Endothelial cell of umbilical vein (primary cell): Measurements from ENCODE around the gene FARP1. TPM values are rescaled to one million over a fixed set of nuclear protein-coding genes. Genes with fewer than 3 reads are reported as not detected.

ENCODE experiments used
- BruUV-seq: library from RNA; stranded (reverse); fragments of 400-500 nt; replicated peaks from 2 replicates; lab custom pipeline; 2021; lab: Mats Ljungman, UMichigan
- CTCF ChIA-PET: fragments of 300-600, 350-600 bp; sonication (Branson Sonifier 250); formaldehyde crosslinking; loops from one replicate; lab custom pipeline; 2021; ENCODE audit warnings: antibody characterized with exemption, inconsistent platforms; lab: Charles Lee
- POLR2A ChIA-PET: fragments of 300-600, 350-600 bp; sonication (Branson Sonifier 250); formaldehyde crosslinking; loops from one replicate; lab custom pipeline; 2021; ENCODE audit warnings: antibody characterized with exemption, inconsistent platforms; lab: Charles Lee
- DNase-seq: peaks from one replicate; pipeline ENCODE4 v3.0.0-alpha.2; 2011; ENCODE audit warnings: low read depth, low spot score
- FAIRE-seq: peaks from 2 replicates; lab custom pipeline; 2011; peaks lifted over from hg19 to GRCh38; lab: Jason Lieb, UNC
- H2AFZ ChIP-seq: 2 replicates; pipeline ENCODE4 v1.6.0; 2012; ENCODE audit warnings: low read depth, low read length, control low read depth, inconsistent platforms
- H3K27ac ChIP-seq: 2 replicates; pipeline ENCODE4 v1.5.1; 2011; ENCODE audit warnings: low read depth, mild to moderate bottlenecking, control low read depth, low read length, moderate library complexity; ENCODE audit not compliant: insufficient read depth
- H3K27me3 ChIP-seq, 2 experiments: 2 replicates each; pipeline versions ENCODE4 v1.6.0 to v1.6.1; 2011; ENCODE audit warnings: low read length in 2 of 2, mixed read lengths in 1 of 2; ENCODE audit not compliant: control insufficient read depth in 2 of 2, insufficient read depth in 2 of 2
- H3K36me3 ChIP-seq, 2 experiments: 2 replicates in 1 of 2; 3 replicates in 1 of 2; pipeline ENCODE4 v1.5.1; 2011; ENCODE audit warnings: low read length in 2 of 2, mild to moderate bottlenecking in 1 of 2, moderate library complexity in 1 of 2; ENCODE audit not compliant: control insufficient read depth in 2 of 2, insufficient read depth in 2 of 2; ENCODE audit errors: extremely low read depth in 1 of 2
- H3K4me1 ChIP-seq: 3 replicates; pipeline ENCODE4 v1.5.1; 2011; ENCODE audit warnings: mild to moderate bottlenecking, low read length; ENCODE audit not compliant: control insufficient read depth, insufficient read depth; ENCODE audit errors: extremely low read depth
- H3K4me2 ChIP-seq: 2 replicates; pipeline ENCODE4 v1.6.1; 2011; ENCODE audit warnings: low read length, control low read depth, mixed read lengths; ENCODE audit not compliant: insufficient read depth
- H3K4me3 ChIP-seq, 3 experiments: fragments of 200-600 bp in 1 of 3; sonication (generic), shearing (Covaris generic) in 1 of 3; replicated peaks in 1 of 3; 2 replicates each; pipeline ENCODE4 v1.5.1; 2011 to 2016; ENCODE audit warnings: control low read depth in 3 of 3, low read length in 3 of 3, mild to moderate bottlenecking in 2 of 3, inconsistent platforms in 1 of 3, low read depth in 1 of 3, moderate library complexity in 1 of 3; ENCODE audit not compliant: insufficient read depth in 1 of 3
- H3K79me2 ChIP-seq: 2 replicates; pipeline ENCODE4 v1.6.0; 2012; ENCODE audit warnings: low read length, inconsistent platforms; ENCODE audit not compliant: control insufficient read depth, insufficient read depth
- H3K9ac ChIP-seq: replicated peaks from 2 replicates; pipeline ENCODE3; 2011; ENCODE audit warnings: low read length, control low read depth; ENCODE audit not compliant: insufficient read depth; ENCODE audit errors: extremely low read depth
- H3K9me1 ChIP-seq: replicated peaks from 3 replicates; pipeline ENCODE4 v1.6.0; 2011; ENCODE audit warnings: mild to moderate bottlenecking, low read length; ENCODE audit not compliant: control insufficient read depth, insufficient read depth; ENCODE audit errors: extremely low read depth
- H3K9me3 ChIP-seq: replicated peaks from 2 replicates; pipeline ENCODE4 v1.5.1; 2012; ENCODE audit warnings: low read length, inconsistent platforms; ENCODE audit not compliant: control insufficient read depth, insufficient read depth
- H4K20me1 ChIP-seq: replicated peaks from 2 replicates; pipeline ENCODE3; 2011; ENCODE audit warnings: mild to moderate bottlenecking, low read length; ENCODE audit not compliant: control insufficient read depth, insufficient read depth; ENCODE audit errors: extremely low read depth
- CTCF ChIP-seq, 2 donors: IDR thresholded peaks; 1 replicate in 1 of 2; 2 replicates in 1 of 2; pipeline ENCODE4 v1.5.1; 2011; ENCODE audit warnings: low read length in 2 of 2, mild to moderate bottlenecking in 2 of 2, moderate library complexity in 2 of 2, control low read depth in 1 of 2, inconsistent platforms in 1 of 2, low read depth in 1 of 2; ENCODE audit not compliant: insufficient read depth in 1 of 2; ENCODE audit errors: extremely low read depth in 1 of 2
- EZH2 ChIP-seq: IDR thresholded peaks from 2 replicates; pipeline ENCODE4 v1.6.1; 2012; ENCODE audit warnings: borderline replicate concordance, low read depth, mild to moderate bottlenecking, moderate library complexity, low read length, inconsistent platforms; ENCODE audit not compliant: severe bottlenecking
- FOS ChIP-seq: IDR thresholded peaks from 2 replicates; pipeline ENCODE4 v1.6.1; 2011; ENCODE audit warnings: mild to moderate bottlenecking, low read length, moderate library complexity, borderline replicate concordance; ENCODE audit not compliant: insufficient read depth
- GATA2 ChIP-seq: IDR thresholded peaks from 2 replicates; pipeline ENCODE4 v1.7.0; 2011; ENCODE audit warnings: low read depth, mild to moderate bottlenecking, moderate library complexity, mixed read lengths, low read length; ENCODE audit not compliant: insufficient read length, insufficient read depth
- JUN ChIP-seq: IDR thresholded peaks from 2 replicates; pipeline ENCODE4 v1.6.1; 2011; ENCODE audit warnings: borderline replicate concordance, low read depth; ENCODE audit not compliant: insufficient read length, insufficient read depth
- MAX ChIP-seq: IDR thresholded peaks from 2 replicates; pipeline ENCODE4 v1.6.1; 2011; ENCODE audit not compliant: insufficient read depth, insufficient read length
- MYC ChIP-seq: IDR thresholded peaks from one replicate; pipeline ENCODE4 v1.6.1; 2011; ENCODE audit warnings: mild to moderate bottlenecking, low read depth, low read length
- POLR2A ChIP-seq: IDR thresholded peaks from 2 replicates; pipeline ENCODE4 v1.6.1; 2012; ENCODE audit warnings: low read depth, mild to moderate bottlenecking, control low read depth, low read length
- POLR2AphosphoS5 ChIP-seq: IDR thresholded peaks from 2 replicates; pipeline ENCODE4 v1.6.1; 2012; ENCODE audit warnings: low read depth, mild to moderate bottlenecking, control low read depth, low read length, moderate library complexity; ENCODE audit not compliant: insufficient read depth
- dilution Hi-C: fragments of 300-500 bp; cut with MboI; formaldehyde crosslinking; loops from one replicate; pipeline ENCODE4 v1.15.0; 2019; ENCODE audit warnings: low sequenced_read_pairs; ENCODE audit not compliant: extremely low pct_ligation_motif_present
- intact Hi-C: fragments of 100-400 bp; cut with micrococcal nuclease; formaldehyde crosslinking; loops from one replicate; pipeline ENCODE4 v1.10.0; 2022
- polyA plus RNA-seq, 4 experiments: library from polyadenylated mRNA; depleted of rRNA in 3 of 4; stranded (reverse) in 3 of 4; unstranded in 1 of 4; fragments of >200 nt; gene quantifications; 2 replicates each; pipeline versions ENCODE4 v1.2.1 to v1.2.3, GENCODE V29; 2011 to 2012; ENCODE audit warnings: missing spikeins in 1 of 4
- total RNA-seq: library from RNA; stranded (reverse); gene quantifications from 2 replicates; pipeline ENCODE4 v1.2.3, GENCODE V29; 2021

FARP1 gene
- total and polyA plus RNA-seq, 2 donors (not counting 3 experiments of a cell fraction or from before 2014, with no cell fraction given), result 19.0 to 77.7 TPM

- H3K4me1 ChIP-seq, result peaks cover 27% of the 10 kb centered on the region
Observed at GRCh38 chr13:98176777-98177608, 34.1 kb downstream of the FARP1 start, which contains the start of gene RNF113B. Gene RNF113B (minus strand): TSS chr13:98177269. CDS start chr13:98177236, 33 bp downstream.

More at GRCh38 chr13:98176777-98177608, 34.1 kb downstream of the FARP1 start, which contains the start of gene RNF113B:
- no peak within 1 kb of the TSS for H2AFZ ChIP-seq
- H3K79me2 ChIP-seq, result peaks cover 7% of the 10 kb centered on the region
- intact Hi-C loops, result no loop called here
- H3K27me3 ChIP-seq, result no peaks in the 10 kb centered on the region
- no TSS peak for BruUV-seq
- no peaks in the 10 kb centered on the region for H3K9me1 ChIP-seq
- CTCF ChIA-PET, result no interaction called here
- no peak within 1 kb of the TSS for H3K27ac ChIP-seq
- POLR2A ChIA-PET, result no interaction called here
- dilution Hi-C loops, result no loop called here
- FAIRE-seq, result no peak
- H3K4me3 ChIP-seq, result no peak within 1 kb of the TSS
- no peak for TF ChIP-seq FOS
- no peak for TF ChIP-seq JUN
- no peak for TF ChIP-seq CTCF (IDR thresholded peaks at IDR 0.05; ENCODE audit: extremely low read depth in 1 of 2, insufficient read depth in 1 of 2, low read depth in 1 of 2, low read length in 2 of 2)
- TF ChIP-seq POLR2AphosphoS5, result no peak
- no peak for TF ChIP-seq POLR2A
- TF ChIP-seq MYC, result no peak
- no peak for TF ChIP-seq GATA2
- TF ChIP-seq MAX, result no peak
- TF ChIP-seq EZH2, result no peak
- no peak for DNase-seq
- no peaks in the 10 kb centered on the region for H4K20me1 ChIP-seq
- H3K9me3 ChIP-seq, result no peaks in the 10 kb centered on the region
- H3K4me2 ChIP-seq, result no peak within 1 kb of the TSS
- peaks cover 0 to 2% of the 10 kb centered on the region in 2 experiments for H3K36me3 ChIP-seq
- H3K9ac ChIP-seq, result no peak within 1 kb of the TSS
